Right lobe of liver (tissue), 4 donors: ENCODE data around the gene FTH1.

Experiments
- POLR2A ChIP-seq: fragments of 450-650 bp; IDR thresholded peaks from one replicate; pipeline ENCODE4 v1.6.1; 2017; ENCODE audit warnings: antibody characterized with exemption, mild to moderate bottlenecking
- TF ChIP-seq, protein P1 (sequence below), 4 donors: fragments of 200-600 bp in 3 of 4; fragments of 450-650 bp in 1 of 4; IDR thresholded peaks; one replicate each; pipeline versions ENCODE4 v1.5.1 to v1.8.0; 2016 to 2022; ENCODE audit warnings: antibody characterized with exemption in 4 of 4, mild to moderate bottlenecking in 2 of 4
- donor health status: DM: no; HTN: no; CAD: no.
- donor health status: DM: no; HTN: no; CAD: no.
- donor health status: DM: no; HTN: yes; CAD: no.

DNA sequence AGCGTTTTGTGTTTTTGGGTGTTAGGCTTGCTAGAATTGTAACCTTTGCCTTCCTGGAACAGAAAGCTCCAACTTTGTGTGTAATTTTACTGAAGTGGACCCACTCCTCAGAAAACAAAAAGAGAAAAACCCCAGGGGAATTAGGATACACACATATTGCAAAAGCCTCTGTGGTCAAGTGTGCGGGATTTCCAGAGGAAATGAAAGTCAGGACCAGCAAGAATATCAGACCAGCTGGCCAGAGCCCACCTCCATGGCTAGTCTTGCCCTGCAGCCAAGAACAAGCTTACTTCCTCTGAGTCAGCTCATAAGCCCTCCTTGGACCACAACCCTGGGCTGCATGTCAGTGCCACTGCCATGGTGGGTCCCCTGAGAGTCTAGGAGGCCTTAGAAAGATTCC lies 37.0 kb upstream of the FTH1 start:
- TF ChIP-seq, protein P1, sequence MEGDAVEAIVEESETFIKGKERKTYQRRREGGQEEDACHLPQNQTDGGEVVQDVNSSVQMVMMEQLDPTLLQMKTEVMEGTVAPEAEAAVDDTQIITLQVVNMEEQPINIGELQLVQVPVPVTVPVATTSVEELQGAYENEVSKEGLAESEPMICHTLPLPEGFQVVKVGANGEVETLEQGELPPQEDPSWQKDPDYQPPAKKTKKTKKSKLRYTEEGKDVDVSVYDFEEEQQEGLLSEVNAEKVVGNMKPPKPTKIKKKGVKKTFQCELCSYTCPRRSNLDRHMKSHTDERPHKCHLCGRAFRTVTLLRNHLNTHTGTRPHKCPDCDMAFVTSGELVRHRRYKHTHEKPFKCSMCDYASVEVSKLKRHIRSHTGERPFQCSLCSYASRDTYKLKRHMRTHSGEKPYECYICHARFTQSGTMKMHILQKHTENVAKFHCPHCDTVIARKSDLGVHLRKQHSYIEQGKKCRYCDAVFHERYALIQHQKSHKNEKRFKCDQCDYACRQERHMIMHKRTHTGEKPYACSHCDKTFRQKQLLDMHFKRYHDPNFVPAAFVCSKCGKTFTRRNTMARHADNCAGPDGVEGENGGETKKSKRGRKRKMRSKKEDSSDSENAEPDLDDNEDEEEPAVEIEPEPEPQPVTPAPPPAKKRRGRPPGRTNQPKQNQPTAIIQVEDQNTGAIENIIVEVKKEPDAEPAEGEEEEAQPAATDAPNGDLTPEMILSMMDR (IDR thresholded peaks at IDR 0.05) = no peak
- TF ChIP-seq POLR2A = no peak
